GM12801 (cell line): ENCODE data around the gene ANKRD29.

ENCODE experiments used
- TF ChIP-seq, protein P1 (sequence below): IDR thresholded peaks from one replicate; pipeline ENCODE4 v1.5.1; 2011; ENCODE audit warnings: control low read depth; ENCODE audit not compliant: insufficient read length; ENCODE audit errors: extremely low read depth

Gene ANKRD29

DNA sequence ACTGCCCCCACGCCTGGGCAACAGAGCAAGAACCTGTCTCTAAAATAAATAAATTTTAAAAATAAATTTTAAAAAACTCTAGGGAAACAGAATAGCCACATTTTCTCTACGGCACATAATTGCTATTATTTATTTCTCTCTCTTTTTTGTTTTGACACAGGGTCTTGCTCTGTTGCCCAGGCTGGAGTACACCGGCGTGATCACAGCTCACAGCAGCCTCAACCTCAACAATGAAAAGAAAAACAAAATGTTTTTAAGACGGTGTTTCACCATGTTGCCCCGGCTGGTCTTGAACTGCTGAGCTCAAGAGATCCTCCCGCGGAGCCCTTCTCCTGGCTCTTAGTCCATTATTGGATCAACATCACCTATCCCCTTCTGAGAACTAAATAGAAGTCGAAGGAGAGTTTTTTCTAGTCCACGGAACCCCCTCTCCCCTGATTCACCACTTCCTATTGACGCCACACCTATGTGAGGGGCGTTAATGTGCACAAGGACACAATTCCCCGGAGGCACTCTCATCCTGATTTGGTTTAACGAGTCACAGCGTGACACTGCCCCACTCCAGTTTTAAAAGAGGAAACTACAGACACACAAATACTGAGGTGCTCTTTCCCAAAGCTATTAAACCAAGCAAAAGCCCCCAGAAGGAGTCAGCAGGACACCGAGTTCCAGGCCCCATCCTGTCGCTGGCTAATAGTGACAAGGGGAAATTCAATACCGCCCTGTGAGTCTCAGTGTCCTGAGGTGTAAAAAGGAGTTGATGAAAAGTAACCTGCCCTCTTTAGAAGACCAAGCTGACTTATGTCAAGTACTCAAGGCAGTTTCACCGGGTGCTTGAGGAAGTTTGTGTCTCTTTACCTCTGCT lies 77.5 kb downstream of the ANKRD29 start:
- TF ChIP-seq, protein P1, sequence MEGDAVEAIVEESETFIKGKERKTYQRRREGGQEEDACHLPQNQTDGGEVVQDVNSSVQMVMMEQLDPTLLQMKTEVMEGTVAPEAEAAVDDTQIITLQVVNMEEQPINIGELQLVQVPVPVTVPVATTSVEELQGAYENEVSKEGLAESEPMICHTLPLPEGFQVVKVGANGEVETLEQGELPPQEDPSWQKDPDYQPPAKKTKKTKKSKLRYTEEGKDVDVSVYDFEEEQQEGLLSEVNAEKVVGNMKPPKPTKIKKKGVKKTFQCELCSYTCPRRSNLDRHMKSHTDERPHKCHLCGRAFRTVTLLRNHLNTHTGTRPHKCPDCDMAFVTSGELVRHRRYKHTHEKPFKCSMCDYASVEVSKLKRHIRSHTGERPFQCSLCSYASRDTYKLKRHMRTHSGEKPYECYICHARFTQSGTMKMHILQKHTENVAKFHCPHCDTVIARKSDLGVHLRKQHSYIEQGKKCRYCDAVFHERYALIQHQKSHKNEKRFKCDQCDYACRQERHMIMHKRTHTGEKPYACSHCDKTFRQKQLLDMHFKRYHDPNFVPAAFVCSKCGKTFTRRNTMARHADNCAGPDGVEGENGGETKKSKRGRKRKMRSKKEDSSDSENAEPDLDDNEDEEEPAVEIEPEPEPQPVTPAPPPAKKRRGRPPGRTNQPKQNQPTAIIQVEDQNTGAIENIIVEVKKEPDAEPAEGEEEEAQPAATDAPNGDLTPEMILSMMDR, result no peak

DNA sequence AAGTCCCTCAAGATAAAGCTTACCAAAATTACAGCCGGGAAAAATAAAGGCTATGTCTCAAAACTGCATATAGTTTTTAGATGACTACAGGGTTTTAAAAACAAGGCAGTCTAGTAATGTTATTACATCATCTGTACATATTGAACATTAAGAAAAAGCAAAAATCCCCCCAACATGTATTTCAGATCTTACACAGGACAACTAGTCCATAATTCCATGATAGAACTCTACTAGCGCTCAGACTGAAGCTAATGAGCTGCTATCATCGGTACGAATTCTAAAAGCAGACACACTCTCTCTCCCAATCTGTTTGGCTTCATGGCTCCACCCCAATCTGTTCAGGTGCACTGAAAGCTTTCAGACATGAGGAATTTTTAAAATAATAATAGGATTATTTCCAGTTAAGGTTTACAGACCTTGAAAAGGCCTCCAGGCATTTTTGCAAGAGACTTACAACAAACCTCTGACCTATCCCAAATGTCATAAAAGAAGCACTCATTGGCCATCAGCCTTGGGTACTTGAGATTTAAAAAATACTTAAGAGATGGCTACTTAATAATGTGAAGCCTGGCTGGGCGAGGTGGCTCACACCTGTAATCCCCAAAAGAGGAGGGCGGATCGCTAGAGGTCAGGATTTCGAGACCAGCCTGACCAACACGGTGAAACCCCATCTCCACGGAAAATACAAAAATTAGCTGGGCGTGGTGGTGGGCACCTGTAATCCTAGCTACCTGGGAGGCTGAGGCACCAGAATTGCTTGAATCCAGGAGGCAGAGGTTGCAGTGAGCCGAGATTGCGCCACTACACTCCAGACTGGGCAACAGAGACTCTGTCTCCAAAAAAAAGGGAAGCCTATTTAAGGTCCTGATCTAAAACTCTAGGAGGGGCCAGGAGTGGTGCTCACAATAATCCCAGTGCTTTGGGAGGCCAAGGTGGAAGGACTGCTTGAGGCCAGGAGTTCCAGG lies 78.4 kb downstream of the ANKRD29 start:
- TF ChIP-seq, protein P1, result no peak

DNA sequence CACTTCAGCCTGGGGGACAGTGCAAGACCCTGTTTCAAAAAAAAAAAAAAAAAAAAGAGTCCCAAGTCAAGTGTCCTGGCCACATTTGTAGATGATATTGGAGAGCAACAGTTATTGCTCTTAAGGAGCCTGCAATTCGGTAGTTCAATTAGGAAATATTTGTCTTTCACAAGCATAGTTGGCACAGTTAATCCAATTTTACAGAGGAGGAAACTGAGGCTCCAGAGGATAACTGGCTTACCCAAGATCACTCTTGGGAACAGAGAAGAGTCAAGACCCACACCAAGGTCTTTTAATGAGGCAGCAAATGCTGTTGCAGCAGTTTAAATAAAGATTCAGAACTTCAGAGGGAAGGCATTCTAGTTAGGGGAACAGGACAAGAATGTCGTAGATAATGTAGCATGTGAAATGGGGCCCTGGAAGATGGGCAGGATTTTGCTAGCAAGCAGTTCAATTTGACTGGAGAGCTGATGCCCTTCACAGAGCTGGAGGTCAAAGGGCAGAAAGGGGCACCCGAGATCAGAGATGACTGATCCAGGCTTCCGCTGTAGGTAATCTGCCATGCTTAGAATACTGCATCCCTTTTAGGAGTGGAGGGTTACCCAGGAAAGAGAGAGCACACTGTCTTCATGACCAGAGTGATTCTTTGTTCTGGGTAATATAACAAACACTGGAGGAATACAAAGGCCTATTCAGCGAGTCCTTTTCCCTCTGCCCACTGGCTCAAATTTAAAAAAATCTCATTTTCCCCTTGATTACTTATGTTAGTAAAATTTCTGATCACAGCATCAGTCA lies 79.4 kb downstream of the ANKRD29 start:
- TF ChIP-seq, protein P1, result no peak

DNA sequence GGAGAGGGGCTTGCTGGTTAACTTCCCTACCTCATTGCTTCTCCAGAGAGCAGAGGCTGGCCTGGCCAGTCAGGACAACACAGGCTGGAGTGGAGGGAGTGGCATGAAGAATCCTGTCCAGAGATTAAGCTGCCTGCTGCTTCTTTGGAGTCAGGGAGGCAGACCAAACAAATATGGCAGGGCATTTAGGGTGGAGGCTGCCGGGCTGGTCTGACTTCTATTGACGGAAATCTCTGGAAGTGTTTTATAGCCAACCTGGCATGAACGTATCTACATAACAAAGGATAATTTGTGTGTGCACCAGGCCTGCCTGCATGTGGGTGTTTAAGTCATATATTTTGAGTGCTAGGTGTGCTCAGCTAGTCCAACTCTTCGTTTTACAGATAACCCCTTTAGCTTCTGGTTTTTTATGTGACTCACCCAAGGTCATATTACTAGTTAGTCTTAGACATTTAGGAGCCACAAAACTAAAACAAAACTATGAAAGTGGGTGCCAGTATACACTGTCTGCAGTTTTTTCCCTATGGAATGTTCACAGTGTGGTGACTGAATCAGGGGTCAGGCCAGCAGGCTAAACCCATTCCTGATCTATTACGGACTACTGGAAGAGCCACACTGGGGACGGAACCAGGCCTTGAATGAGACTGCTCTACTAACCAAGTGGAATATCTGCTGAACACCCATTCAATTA lies 81.9 kb downstream of the ANKRD29 start:
- TF ChIP-seq, protein P1, result no peak

DNA sequence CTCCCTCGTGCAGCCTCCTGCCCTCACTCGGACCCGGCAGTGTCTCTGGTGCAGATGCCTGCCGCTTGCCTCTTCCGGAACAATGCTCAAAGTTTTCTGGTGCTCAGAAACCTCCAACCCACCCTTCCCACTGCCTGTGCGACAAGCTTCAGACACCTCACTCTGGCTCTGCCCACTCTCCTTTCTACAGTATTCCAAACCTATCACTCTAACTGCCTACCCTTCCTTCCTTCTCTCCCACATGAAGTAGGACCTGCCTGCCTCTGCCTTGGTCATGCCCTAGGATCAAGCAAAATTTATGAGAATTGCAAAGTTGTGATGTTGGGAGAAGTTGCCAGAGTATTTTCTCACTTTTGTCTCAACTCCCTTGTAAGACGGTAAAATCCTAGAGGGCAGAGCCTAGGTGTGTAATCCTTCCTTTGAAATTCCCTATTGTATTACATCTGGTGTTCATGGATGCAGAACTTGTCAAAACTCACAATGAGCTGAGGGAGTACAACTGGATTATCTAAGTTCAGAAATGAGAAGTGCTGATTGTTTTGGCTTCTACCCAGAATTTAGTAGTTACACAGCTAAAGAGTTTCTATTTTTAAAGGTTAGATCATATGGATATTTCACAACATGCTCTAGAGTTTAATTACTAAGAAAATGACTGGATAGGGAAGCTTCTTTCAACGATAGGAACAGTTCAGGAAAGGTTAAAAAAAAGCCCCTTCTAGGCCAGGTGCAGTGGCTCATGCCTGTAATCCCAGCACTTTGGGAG lies 83.6 kb downstream of the ANKRD29 start:
- TF ChIP-seq, protein P1, result no peak

DNA sequence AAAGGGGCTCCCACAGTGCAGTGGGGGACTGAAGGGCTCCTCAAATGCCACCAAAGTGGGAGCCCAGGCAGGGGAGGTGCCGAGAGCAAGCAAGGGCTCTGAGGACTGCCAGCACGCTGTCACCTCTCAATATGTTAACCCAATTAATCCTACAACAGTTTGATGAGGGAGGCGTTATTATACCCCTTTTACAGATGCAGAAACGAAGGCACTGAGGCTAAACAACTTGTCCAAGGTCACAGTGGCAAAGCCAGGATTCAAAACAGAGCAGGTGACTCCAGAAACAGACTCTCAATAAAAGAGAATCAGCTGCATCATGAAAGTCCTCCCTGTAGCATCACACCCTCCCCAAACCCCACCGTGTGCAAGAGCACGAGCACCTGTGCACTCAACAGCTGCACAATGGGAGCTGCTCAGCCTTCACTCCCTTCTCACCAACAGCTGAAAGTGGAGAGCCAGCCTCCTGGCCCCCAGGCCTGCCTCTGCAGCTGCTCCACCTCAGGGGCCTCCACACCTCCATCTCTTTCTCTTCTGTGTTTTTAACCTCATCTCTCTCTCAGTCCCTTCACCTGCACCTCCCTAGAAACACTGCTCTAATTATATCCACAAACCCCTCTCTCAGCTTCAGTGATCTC lies 84.5 kb downstream of the ANKRD29 start:
- TF ChIP-seq, protein P1, result no peak
